GM23248 (cell line): ENCODE data around the gene RNF157. TPM values are rescaled to one million over a fixed set of nuclear protein-coding genes. Genes with fewer than 3 reads are reported as not detected.
A peak's percentile ranks its signal among the peaks of the same experiment; 100 is the strongest.

ENCODE experiments used
- DNase-seq: peaks from one replicate; pipeline ENCODE4 v3.0.0-alpha.2; 2015
- H2AFZ ChIP-seq: fragments of 200-600 bp; sonication (generic); 2 replicates; pipeline ENCODE4 v1.6.1; 2016; ENCODE audit warnings: antibody characterized with exemption
- H3F3A ChIP-seq: fragments of 200-600 bp; sonication (generic); 2 replicates; pipeline ENCODE4 v1.6.1; 2016; ENCODE audit warnings: mild to moderate bottlenecking, antibody characterized with exemption, mixed run types; ENCODE audit not compliant: insufficient read depth
- H3K27ac ChIP-seq: fragments of 200-600 bp; sonication (generic); 2 replicates; pipeline ENCODE4 v1.5.1; 2016; ENCODE audit warnings: mild to moderate bottlenecking
- H3K27me3 ChIP-seq: fragments of 200-600 bp; sonication (generic); replicated peaks from 2 replicates; pipeline ENCODE4 v1.6.1; 2016; ENCODE audit warnings: mild to moderate bottlenecking; ENCODE audit not compliant: insufficient read depth
- H3K36me3 ChIP-seq: fragments of 200-600 bp; sonication (generic); 2 replicates; pipeline ENCODE4 v1.6.1; 2016; ENCODE audit warnings: low read depth, mild to moderate bottlenecking
- H3K4me1 ChIP-seq: fragments of 200-600 bp; sonication (generic); 2 replicates; pipeline ENCODE4 v1.6.1; 2016; ENCODE audit warnings: mild to moderate bottlenecking; ENCODE audit not compliant: insufficient read depth
- H3K4me2 ChIP-seq: fragments of 200-600 bp; sonication (generic); one replicate; pipeline ENCODE4 v1.6.1; 2016; ENCODE audit warnings: mild to moderate bottlenecking; ENCODE audit not compliant: unreplicated experiment
- H3K4me3 ChIP-seq: fragments of 200-600 bp; sonication (generic); 2 replicates; pipeline ENCODE4 v1.5.1; 2016; ENCODE audit warnings: mild to moderate bottlenecking
- H3K79me2 ChIP-seq: fragments of 200-600 bp; sonication (generic); 2 replicates; pipeline ENCODE4 v1.6.1; 2016; ENCODE audit warnings: mild to moderate bottlenecking; ENCODE audit not compliant: insufficient read depth
- H3K9ac ChIP-seq: fragments of 200-600 bp; sonication (generic); 2 replicates; pipeline ENCODE4 v1.6.1; 2016; ENCODE audit warnings: mild to moderate bottlenecking
- H3K9me2 ChIP-seq: fragments of 200-600 bp; sonication (generic); 2 replicates; pipeline ENCODE4 v1.6.1; 2016; ENCODE audit warnings: mixed run types, mild to moderate bottlenecking, moderate library complexity; ENCODE audit not compliant: insufficient read depth
- H3K9me3 ChIP-seq: fragments of 200-600 bp; sonication (generic); one replicate; pipeline ENCODE4 v1.6.1; 2017; ENCODE audit warnings: low read depth
- H4K20me1 ChIP-seq: fragments of 200-600 bp; sonication (generic); 2 replicates; pipeline ENCODE4 v1.6.0; 2016; ENCODE audit not compliant: insufficient read depth
- EZH2 ChIP-seq: fragments of 200-600 bp; sonication (generic); IDR thresholded peaks from 2 replicates; pipeline ENCODE4 v1.6.1; 2018; ENCODE audit warnings: antibody characterized with exemption, mild to moderate bottlenecking; ENCODE audit not compliant: insufficient read depth, poor library complexity, severe bottlenecking
- EZH2phosphoT487 ChIP-seq: fragments of 200-600 bp; sonication (generic); IDR thresholded peaks from 2 replicates; pipeline ENCODE4 v1.6.1; 2018; ENCODE audit warnings: antibody characterized with exemption, moderate library complexity, mild to moderate bottlenecking, low read depth; ENCODE audit not compliant: insufficient read depth
- WGBS, 2 experiments: methylation state at CpG; one replicate each; pipeline ENCODE4 v1.1.6; 2015 to 2017; ENCODE audit warnings: low lambda C conversion rate in 2 of 2, low coverage in 1 of 2; ENCODE audit errors: missing lambda C conversion rate in 2 of 2; 5-methylcytosine and 5-hydroxymethylcytosine counted together
- in situ Hi-C: fragments of 300-500 bp; cut with MboI; formaldehyde crosslinking; loops from 2 replicates; pipeline ENCODE4 v1.15.0; 2020
- polyA plus RNA-seq: library from polyadenylated mRNA; unstranded; fragments of >200 nt; fragmentation: Nextera tagmentation; extraction: Ambion mirVana; gene quantifications from 2 replicates; pipeline ENCODE4 v1.2.1, GENCODE V29; 2016
- total RNA-seq: library from RNA; depleted of rRNA; stranded (reverse); fragments of >200 nt; shearing (Covaris generic); gene quantifications from 2 replicates; pipeline ENCODE4 v1.2.3, GENCODE V29; 2014

Gene RNF157
- total and polyA plus RNA-seq, 2 experiments from 2014 or later: 0.31 to 4.0 TPM

GRCh38 chr17:76251478-76252039, 11.3 kb upstream of the RNF157 start:
- no peaks in the 10 kb centered on the region for H3K36me3 ChIP-seq
- H3K9ac ChIP-seq: peak overlapping the region; percentile 31; the same call in 1 of the 2 replicates
- H3K27ac ChIP-seq: peak overlapping the region; percentile 97
- peaks cover 20% of the 10 kb centered on the region for H3F3A ChIP-seq
- TF ChIP-seq EZH2 (no peak), EZH2phosphoT487 (no peak)
- no peak overlapping the region for H3K4me3 ChIP-seq
- H3K79me2 ChIP-seq: no peaks in the 10 kb centered on the region
- H3K4me1 ChIP-seq: peaks cover 21% of the 10 kb centered on the region
- in situ Hi-C loops: no loop called here
- 82 to 83% methylated on average over 8 of the region's 8 CpGs for WGBS, 2 experiments
- no peaks in the 10 kb centered on the region for H3K9me2 ChIP-seq
- H3K4me2 ChIP-seq: peak overlapping the region; percentile 46
- no peak overlapping the region for H2AFZ ChIP-seq
- no peak for DNase-seq
- no peaks in the 10 kb centered on the region for H3K27me3 ChIP-seq
- H4K20me1 ChIP-seq: no peaks in the 10 kb centered on the region
- no peaks in the 10 kb centered on the region for H3K9me3 ChIP-seq

GRCh38 chr17:76250141-76250540, 9.8 kb upstream of the RNF157 start:
- Histone ChIP-seq H2AFZ (no peak overlapping the region), H3K4me3 (no peak overlapping the region), H3K4me2 (no peak overlapping the region), H3K9me2 (no peaks in the 10 kb centered on the region), H4K20me1 (no peaks in the 10 kb centered on the region), H3K27ac (no peak overlapping the region), H3K79me2 (no peaks in the 10 kb centered on the region), H3K9me3 (no peaks in the 10 kb centered on the region), H3F3A (peaks cover 20% of the 10 kb centered on the region), H3K4me1 (peaks cover 21% of the 10 kb centered on the region), H3K9ac (no peak overlapping the region), H3K36me3 (no peaks in the 10 kb centered on the region), H3K27me3 (no peaks in the 10 kb centered on the region)
- DNase-seq: no peak
- 80 to 86% methylated on average over 6 of the region's 6 CpGs for WGBS, 2 experiments
- in situ Hi-C loops: no loop called here
- TF ChIP-seq EZH2phosphoT487 (no peak), EZH2 (no peak)

GRCh38 chr17:76248013-76248782, 7.9 kb upstream of the RNF157 start:
- Histone ChIP-seq H3K9me2 (no peaks in the 10 kb centered on the region), H3K27me3 (0 out of 2 replicates have a peak, but pooled peaks cover 3% of the 10 kb centered on the region), H3K27ac (no peak overlapping the region), H4K20me1 (no peaks in the 10 kb centered on the region), H2AFZ (no peak overlapping the region), H3K4me1 (peaks cover 18% of the 10 kb centered on the region), H3F3A (peaks cover 17% of the 10 kb centered on the region), H3K4me3 (no peak overlapping the region), H3K36me3 (no peaks in the 10 kb centered on the region), H3K79me2 (no peaks in the 10 kb centered on the region), H3K4me2 (no peak overlapping the region), H3K9me3 (no peaks in the 10 kb centered on the region), H3K9ac (no peak overlapping the region)
- TF ChIP-seq EZH2 (no peak), EZH2phosphoT487 (no peak)
- 82 to 85% methylated on average over 11 of the region's 11 CpGs for WGBS, 2 experiments
- no peak for DNase-seq
- in situ Hi-C loops: no loop called here

- DNase-seq: no peak
- no peak for TF ChIP-seq EZH2phosphoT487
- TF ChIP-seq EZH2: no peak
- no peaks in the 10 kb centered on the region for H3K79me2 ChIP-seq
- H3K27me3 ChIP-seq: 0 out of 2 replicates have a peak, but pooled peaks cover 12% of the 10 kb centered on the region
- in situ Hi-C loops: no loop called here
- no peak overlapping the region for H3K4me3 ChIP-seq
- H4K20me1 ChIP-seq: no peaks in the 10 kb centered on the region
- whole genome bisulfite sequencing, 2 experiments: 91 to 93% methylated on average over 8 of the region's 8 CpGs
- no peak overlapping the region for H3K27ac ChIP-seq
- no peaks in the 10 kb centered on the region for H3K9me2 ChIP-seq
- H3K4me1 ChIP-seq: peaks cover 9% of the 10 kb centered on the region
- no peak overlapping the region for H3K4me2 ChIP-seq
- no peak overlapping the region for H2AFZ ChIP-seq
- H3K9ac ChIP-seq: no peak overlapping the region
- H3F3A ChIP-seq: peaks cover 8% of the 10 kb centered on the region
- H3K9me3 ChIP-seq: no peaks in the 10 kb centered on the region
- no peaks in the 10 kb centered on the region for H3K36me3 ChIP-seq
These were observed 7.0 kb upstream of the RNF157 start for GRCh38 chr17:76247304-76247703.
